ENCODE results near the gene EBF4. TPM values are rescaled to one million over a fixed set of nuclear protein-coding genes. Genes with fewer than 3 reads are reported as not detected.

The EBF4 gene
- total RNA-seq, 1 experiment from 2014 or later: 11.4 TPM

DNA sequence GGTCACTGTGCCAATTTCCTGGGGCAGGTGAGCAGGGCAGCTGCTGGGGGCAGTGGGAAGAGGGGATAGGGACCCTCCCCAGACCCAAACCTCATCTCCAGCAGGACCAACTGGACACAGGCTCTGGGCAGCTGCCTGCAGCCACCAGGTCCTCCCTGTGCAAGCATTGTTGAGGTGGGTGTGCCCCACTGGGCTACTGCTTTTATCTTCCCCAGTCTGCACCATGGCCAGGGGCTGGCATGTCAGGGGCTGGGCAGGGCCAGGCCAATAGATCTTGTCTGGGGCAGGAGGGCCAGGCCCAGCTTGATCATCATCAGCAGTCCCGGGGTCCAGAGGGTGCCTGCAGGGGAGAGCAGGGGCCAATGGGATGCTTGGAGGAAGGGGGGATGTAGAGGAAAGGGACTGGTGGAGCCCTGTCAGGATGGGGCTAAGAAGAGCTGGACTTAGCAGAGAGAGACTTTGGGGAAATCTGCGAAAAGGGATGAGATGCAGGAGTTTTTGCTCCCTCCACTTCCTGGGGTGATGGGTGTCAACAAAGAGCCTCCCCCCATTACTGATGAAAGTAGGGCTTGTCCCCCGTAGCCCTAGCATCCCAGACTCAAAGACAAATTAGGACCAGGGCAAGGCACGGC, 5.7 kb downstream of the EBF4 start:
- intact Hi-C loops (cut with micrococcal nuclease): no loop called here
- no peak for TF ChIP-seq ZNF274 (IDR thresholded peaks at IDR 0.05; ENCODE audit: low read depth, low read length)
- no peak overlapping the region for H3K4me2 ChIP-seq (ENCODE audit: low read length)
- BruUV-seq (replicated peaks): no TSS peak
- H3K9me2 ChIP-seq (ENCODE audit: insufficient read depth): no peaks in the 10 kb centered on the region
- ChIA-PET RAD21 (ENCODE audit: low non-redundant PET in 1 of 2, low total read pairs in 2 of 2, uncharacterized antibody in 2 of 2, unreplicated experiment in 2 of 2) (no interaction called here), POLR2A (no interaction called here), CTCF (no interaction called here)
- no peaks in the 10 kb centered on the region for H3K36me3 ChIP-seq (ENCODE audit: control insufficient read depth in 1 of 2, insufficient read depth in 2 of 2, low read length in 2 of 2)
- no peaks in the 10 kb centered on the region for H3K9me3 ChIP-seq (ENCODE audit: control insufficient read depth in 1 of 2, insufficient read depth in 1 of 2, low read depth in 1 of 2, low read length in 2 of 2)
- no peak overlapping the region for H2AFZ ChIP-seq (ENCODE audit: low read depth, low read length, poor library complexity, severe bottlenecking)
- peaks cover 6 to 9% of the 10 kb centered on the region in 2 experiments; a peak in 2 of 4 replicates for H3K4me1 ChIP-seq (ENCODE audit: control insufficient read depth in 1 of 2, insufficient read depth in 2 of 2, low read length in 2 of 2)
- no peaks in the 10 kb centered on the region for H3K27me3 ChIP-seq (ENCODE audit: insufficient read depth, low read length)
- H3K9ac ChIP-seq (ENCODE audit: low read length): no peak overlapping the region
- DNase-seq (ENCODE audit: low read depth, low spot score) (no peak), ATAC-seq (no peak)
- H4K20me1 ChIP-seq (ENCODE audit: insufficient read depth): no peaks in the 10 kb centered on the region
- H3K4me3 ChIP-seq (replicated peaks in 1 of 2; ENCODE audit: low read depth in 1 of 2, low read length in 2 of 2): no peak overlapping the region
- H3K79me2 ChIP-seq (ENCODE audit: insufficient read depth, low read length): no peaks in the 10 kb centered on the region
- no peak overlapping the region for H3K27ac ChIP-seq (ENCODE audit: low read depth, low read length)

DNA sequence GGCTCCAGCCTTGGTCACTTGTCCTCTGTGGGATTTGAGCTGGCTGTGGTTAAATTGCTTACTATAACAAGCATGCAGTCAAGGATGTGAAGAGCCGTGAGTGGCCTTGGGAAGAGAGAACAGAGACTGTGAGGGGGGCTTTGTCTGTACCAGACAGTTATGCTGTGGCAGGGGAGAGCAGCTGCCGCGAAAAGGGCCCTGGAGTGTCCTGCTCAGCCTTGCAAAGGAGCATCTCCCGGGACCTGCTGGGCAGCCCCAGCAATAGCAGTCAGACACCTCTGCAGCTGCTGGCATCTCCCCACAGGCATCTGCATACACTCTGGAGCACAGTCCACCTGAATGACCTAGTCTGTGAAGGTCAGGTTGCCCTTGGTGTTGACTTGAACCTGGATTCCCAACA, 6.3 kb downstream of the EBF4 start:
- Histone ChIP-seq H3K9me3 (ENCODE audit: control insufficient read depth in 1 of 2, insufficient read depth in 1 of 2, low read depth in 1 of 2, low read length in 2 of 2) (no peaks in the 10 kb centered on the region), H3K79me2 (ENCODE audit: insufficient read depth, low read length) (no peaks in the 10 kb centered on the region), H3K36me3 (ENCODE audit: control insufficient read depth in 1 of 2, insufficient read depth in 2 of 2, low read length in 2 of 2) (no peaks in the 10 kb centered on the region), H3K27ac (ENCODE audit: low read depth, low read length) (no peak overlapping the region), H3K9me2 (ENCODE audit: insufficient read depth) (no peaks in the 10 kb centered on the region), H3K9ac (ENCODE audit: low read length) (no peak overlapping the region), H3K4me1 (ENCODE audit: control insufficient read depth in 1 of 2, insufficient read depth in 2 of 2, low read length in 2 of 2) (peaks cover 3 to 4% of the 10 kb centered on the region in 2 experiments; a peak in 2 of 4 replicates), H2AFZ (ENCODE audit: low read depth, low read length, poor library complexity, severe bottlenecking) (no peak overlapping the region), H4K20me1 (ENCODE audit: insufficient read depth) (no peaks in the 10 kb centered on the region), H3K4me3 (replicated peaks in 1 of 2; ENCODE audit: low read depth in 1 of 2, low read length in 2 of 2) (no peak overlapping the region), H3K4me2 (ENCODE audit: low read length) (no peak overlapping the region), H3K27me3 (ENCODE audit: insufficient read depth, low read length) (no peaks in the 10 kb centered on the region)
- CTCF ChIA-PET: no interaction called here
- DNase-seq (ENCODE audit: low read depth, low spot score) (no peak), ATAC-seq (no peak)
- TF ChIP-seq CEBPB (IDR thresholded peaks at IDR 0.05; ENCODE audit: low read depth) (no peak), EZH2 (IDR thresholded peaks at IDR 0.05) (no peak), CBX3 (IDR thresholded peaks at IDR 0.05; ENCODE audit: low read depth) (no peak), SIN3A (IDR thresholded peaks at IDR 0.05; ENCODE audit: low read depth) (no peak), POLR2AphosphoS5 (IDR thresholded peaks at IDR 0.05; ENCODE audit: low read depth, low read length) (no peak), TCF7L2 (IDR thresholded peaks at IDR 0.05; ENCODE audit: borderline replicate concordance, extremely low read depth, insufficient read depth, insufficient read length) (no peak), POLR2A (IDR thresholded peaks at IDR 0.05; ENCODE audit: borderline replicate concordance, extremely low read depth, insufficient read depth, insufficient read length) (no peak)
- TF ChIP-seq, protein P1, sequence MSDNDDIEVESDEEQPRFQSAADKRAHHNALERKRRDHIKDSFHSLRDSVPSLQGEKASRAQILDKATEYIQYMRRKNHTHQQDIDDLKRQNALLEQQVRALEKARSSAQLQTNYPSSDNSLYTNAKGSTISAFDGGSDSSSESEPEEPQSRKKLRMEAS (IDR thresholded peaks at IDR 0.05): no peak
- TF ChIP-seq, protein P2, sequence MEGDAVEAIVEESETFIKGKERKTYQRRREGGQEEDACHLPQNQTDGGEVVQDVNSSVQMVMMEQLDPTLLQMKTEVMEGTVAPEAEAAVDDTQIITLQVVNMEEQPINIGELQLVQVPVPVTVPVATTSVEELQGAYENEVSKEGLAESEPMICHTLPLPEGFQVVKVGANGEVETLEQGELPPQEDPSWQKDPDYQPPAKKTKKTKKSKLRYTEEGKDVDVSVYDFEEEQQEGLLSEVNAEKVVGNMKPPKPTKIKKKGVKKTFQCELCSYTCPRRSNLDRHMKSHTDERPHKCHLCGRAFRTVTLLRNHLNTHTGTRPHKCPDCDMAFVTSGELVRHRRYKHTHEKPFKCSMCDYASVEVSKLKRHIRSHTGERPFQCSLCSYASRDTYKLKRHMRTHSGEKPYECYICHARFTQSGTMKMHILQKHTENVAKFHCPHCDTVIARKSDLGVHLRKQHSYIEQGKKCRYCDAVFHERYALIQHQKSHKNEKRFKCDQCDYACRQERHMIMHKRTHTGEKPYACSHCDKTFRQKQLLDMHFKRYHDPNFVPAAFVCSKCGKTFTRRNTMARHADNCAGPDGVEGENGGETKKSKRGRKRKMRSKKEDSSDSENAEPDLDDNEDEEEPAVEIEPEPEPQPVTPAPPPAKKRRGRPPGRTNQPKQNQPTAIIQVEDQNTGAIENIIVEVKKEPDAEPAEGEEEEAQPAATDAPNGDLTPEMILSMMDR (IDR thresholded peaks at IDR 0.05 in 2 of 3, conservative IDR thresholded peaks at IDR 0.05 in 1 of 3; ENCODE audit: borderline replicate concordance in 1 of 3, insufficient read depth in 1 of 3, low read depth in 2 of 3, low read length in 2 of 3): no peak
- TF ChIP-seq, protein P3, sequence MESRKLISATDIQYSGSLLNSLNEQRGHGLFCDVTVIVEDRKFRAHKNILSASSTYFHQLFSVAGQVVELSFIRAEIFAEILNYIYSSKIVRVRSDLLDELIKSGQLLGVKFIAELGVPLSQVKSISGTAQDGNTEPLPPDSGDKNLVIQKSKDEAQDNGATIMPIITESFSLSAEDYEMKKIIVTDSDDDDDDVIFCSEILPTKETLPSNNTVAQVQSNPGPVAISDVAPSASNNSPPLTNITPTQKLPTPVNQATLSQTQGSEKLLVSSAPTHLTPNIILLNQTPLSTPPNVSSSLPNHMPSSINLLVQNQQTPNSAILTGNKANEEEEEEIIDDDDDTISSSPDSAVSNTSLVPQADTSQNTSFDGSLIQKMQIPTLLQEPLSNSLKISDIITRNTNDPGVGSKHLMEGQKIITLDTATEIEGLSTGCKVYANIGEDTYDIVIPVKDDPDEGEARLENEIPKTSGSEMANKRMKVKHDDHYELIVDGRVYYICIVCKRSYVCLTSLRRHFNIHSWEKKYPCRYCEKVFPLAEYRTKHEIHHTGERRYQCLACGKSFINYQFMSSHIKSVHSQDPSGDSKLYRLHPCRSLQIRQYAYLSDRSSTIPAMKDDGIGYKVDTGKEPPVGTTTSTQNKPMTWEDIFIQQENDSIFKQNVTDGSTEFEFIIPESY (IDR thresholded peaks at IDR 0.05; ENCODE audit: extremely low read depth, insufficient replicate concordance, low read length): no peak
- intact Hi-C loops (cut with micrococcal nuclease): no loop called here
- no TSS peak for BruUV-seq (replicated peaks)
- POLR2A ChIA-PET: no interaction called here
- RAD21 ChIA-PET (ENCODE audit: low non-redundant PET in 1 of 2, low total read pairs in 2 of 2, uncharacterized antibody in 2 of 2, unreplicated experiment in 2 of 2): no interaction called here
